ENCODE measurements around the gene KCNQ1. TPM values are rescaled to one million over a fixed set of nuclear protein-coding genes. Genes with fewer than 3 reads are reported as not detected.
A peak's percentile ranks its signal among the peaks of the same experiment; 100 is the strongest.

Gene KCNQ1
- total RNA-seq, 4 donors from 2014 or later: 0.89 to 2.2 (median 1.3) TPM

DNA sequence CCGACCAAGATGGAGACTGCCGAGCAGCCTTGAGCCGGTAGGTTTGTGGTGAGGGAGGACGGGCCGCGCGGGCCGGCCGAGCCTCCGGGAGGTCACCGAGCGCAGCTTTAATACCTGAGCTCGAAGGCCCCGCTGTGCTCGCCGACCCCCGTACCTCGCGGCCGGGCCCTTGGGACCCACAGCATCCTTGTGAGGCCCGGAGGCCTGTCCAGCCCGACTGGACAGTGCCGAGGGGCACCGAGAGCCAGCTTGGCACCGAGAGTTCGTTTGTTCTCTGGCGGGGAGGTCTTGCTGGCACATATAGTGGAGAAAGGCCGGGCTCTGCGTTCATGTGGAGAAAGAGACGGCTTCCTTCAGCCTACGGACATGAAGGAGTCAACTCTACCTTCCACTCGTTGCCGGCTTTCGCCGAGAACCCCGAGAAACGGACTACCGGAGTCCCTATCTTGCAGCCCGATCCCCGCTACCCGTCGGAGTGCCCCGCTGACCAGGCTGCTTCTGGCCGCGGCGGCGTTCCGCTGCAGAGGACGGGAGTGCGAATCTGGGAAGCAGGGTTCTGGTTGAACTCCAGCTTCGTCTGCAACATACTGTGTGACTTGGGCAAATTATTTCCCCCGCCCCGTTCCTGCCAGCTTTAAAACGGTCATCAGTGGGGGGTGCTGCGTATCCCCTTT, 43.9 kb upstream of the KCNQ1 start:
- Histone ChIP-seq H3K9me3 (no peaks in the 10 kb centered on the region), H3K4me1 (peaks cover 30% of the 10 kb centered on the region), H3K4me3 (peak overlapping the region; percentile 91), H3K27ac (peak overlapping the region; percentile 87), H3K36me3 (peaks cover 46% of the 10 kb centered on the region), H3K27me3 (no peaks in the 10 kb centered on the region)
- TF ChIP-seq POLR2A (IDR thresholded peaks at IDR 0.05) (peak in 1 of 2 donors; percentile 28), EP300 (IDR thresholded peaks at IDR 0.05) (no peak), POLR2AphosphoS5 (IDR thresholded peaks at IDR 0.05) (no peak)
- TF ChIP-seq, protein P1, sequence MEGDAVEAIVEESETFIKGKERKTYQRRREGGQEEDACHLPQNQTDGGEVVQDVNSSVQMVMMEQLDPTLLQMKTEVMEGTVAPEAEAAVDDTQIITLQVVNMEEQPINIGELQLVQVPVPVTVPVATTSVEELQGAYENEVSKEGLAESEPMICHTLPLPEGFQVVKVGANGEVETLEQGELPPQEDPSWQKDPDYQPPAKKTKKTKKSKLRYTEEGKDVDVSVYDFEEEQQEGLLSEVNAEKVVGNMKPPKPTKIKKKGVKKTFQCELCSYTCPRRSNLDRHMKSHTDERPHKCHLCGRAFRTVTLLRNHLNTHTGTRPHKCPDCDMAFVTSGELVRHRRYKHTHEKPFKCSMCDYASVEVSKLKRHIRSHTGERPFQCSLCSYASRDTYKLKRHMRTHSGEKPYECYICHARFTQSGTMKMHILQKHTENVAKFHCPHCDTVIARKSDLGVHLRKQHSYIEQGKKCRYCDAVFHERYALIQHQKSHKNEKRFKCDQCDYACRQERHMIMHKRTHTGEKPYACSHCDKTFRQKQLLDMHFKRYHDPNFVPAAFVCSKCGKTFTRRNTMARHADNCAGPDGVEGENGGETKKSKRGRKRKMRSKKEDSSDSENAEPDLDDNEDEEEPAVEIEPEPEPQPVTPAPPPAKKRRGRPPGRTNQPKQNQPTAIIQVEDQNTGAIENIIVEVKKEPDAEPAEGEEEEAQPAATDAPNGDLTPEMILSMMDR (IDR thresholded peaks at IDR 0.05): no peak
- DNase-seq (ENCODE audit: low spot score in 2 of 2): no peak
- WGBS: 7% methylated on average over 3 of the region's 55 CpGs

DNA sequence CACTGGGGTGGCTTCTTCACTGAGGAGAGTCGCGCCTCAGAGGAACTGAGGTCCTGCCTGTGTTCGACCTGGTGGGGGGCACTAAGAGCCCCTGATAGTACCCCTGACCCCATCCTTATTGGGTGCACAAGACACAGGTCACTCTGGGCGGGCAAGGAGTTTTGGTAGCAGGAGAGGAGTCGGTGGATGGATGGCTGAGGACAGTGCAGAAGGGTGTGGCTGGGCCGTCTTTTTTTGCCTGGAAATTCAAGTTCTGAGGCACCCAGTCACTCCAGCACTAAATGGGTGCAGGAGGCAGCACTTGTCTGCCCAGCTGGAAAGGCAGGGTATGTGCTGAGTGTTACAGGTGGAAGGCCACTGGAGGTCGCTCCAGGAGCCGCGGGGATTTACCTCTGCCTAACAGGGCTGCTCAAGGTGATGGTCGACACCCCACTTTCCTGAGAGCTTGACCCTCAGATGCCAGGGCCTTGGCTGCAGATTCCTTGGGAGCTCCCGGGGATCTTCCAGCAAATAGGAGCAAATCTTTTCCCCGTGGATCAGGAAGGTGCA, 43.3 kb upstream of the KCNQ1 start:
- no peaks in the 10 kb centered on the region for H3K27me3 ChIP-seq
- TF ChIP-seq EP300 (IDR thresholded peaks at IDR 0.05) (no peak), POLR2AphosphoS5 (IDR thresholded peaks at IDR 0.05) (no peak), POLR2A (IDR thresholded peaks at IDR 0.05) (no peak)
- TF ChIP-seq, protein P1 (IDR thresholded peaks at IDR 0.05): no peak
- H3K9me3 ChIP-seq: no peaks in the 10 kb centered on the region
- peaks cover 40% of the 10 kb centered on the region for H3K36me3 ChIP-seq
- H3K27ac ChIP-seq: no peak overlapping the region
- WGBS: 19% methylated on average over 9 of the region's 12 CpGs
- H3K4me1 ChIP-seq: peaks cover 30% of the 10 kb centered on the region
- DNase-seq (ENCODE audit: low spot score in 2 of 2): no peak
- peak overlapping the region; percentile 91 for H3K4me3 ChIP-seq

DNA sequence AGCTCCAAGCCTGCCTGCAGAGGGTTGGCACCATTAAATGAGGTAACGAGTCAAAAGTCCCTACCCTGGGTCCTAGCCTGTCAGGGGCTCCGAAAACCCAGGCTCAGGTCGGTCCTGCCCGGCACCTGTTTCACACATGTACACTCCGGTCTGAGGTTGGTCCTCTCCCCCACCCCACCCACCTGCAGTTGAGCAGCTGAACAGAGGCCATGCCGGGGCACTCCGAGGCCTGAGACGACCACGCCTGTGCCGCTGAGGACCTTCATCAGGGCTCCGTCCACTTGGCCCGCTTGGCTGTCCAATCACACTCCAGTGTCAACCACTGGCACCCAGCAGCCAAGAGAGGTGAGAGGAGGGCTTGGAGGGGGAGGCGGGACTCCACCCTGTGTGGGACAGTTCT, 42.7 kb upstream of the KCNQ1 start:
- DNase-seq (ENCODE audit: low spot score in 2 of 2): no peak
- H3K36me3 ChIP-seq: peaks cover 34% of the 10 kb centered on the region
- no peaks in the 10 kb centered on the region for H3K27me3 ChIP-seq
- WGBS: 74% methylated on average over 4 of the region's 13 CpGs
- H3K4me1 ChIP-seq: peaks cover 31% of the 10 kb centered on the region
- peak overlapping the region; percentile 91 for H3K4me3 ChIP-seq
- H3K27ac ChIP-seq: no peak overlapping the region
- TF ChIP-seq POLR2A (IDR thresholded peaks at IDR 0.05) (no peak), EP300 (IDR thresholded peaks at IDR 0.05) (no peak), POLR2AphosphoS5 (IDR thresholded peaks at IDR 0.05) (no peak)
- TF ChIP-seq, protein P1 (IDR thresholded peaks at IDR 0.05): no peak
- no peaks in the 10 kb centered on the region for H3K9me3 ChIP-seq

- no peaks in the 10 kb centered on the region for H3K27me3 ChIP-seq
- 87% methylated on average over 9 of the region's 31 CpGs for WGBS
- TF ChIP-seq, protein P1 (IDR thresholded peaks at IDR 0.05): no peak
- TF ChIP-seq POLR2A (IDR thresholded peaks at IDR 0.05): no peak
- TF ChIP-seq POLR2AphosphoS5 (IDR thresholded peaks at IDR 0.05): no peak
- no peak for TF ChIP-seq EP300 (IDR thresholded peaks at IDR 0.05)
- H3K9me3 ChIP-seq: no peaks in the 10 kb centered on the region
- no peak overlapping the region for H3K4me3 ChIP-seq
- peaks cover 32% of the 10 kb centered on the region for H3K4me1 ChIP-seq
- H3K27ac ChIP-seq: no peak overlapping the region
- no peak for DNase-seq (ENCODE audit: low spot score in 2 of 2)
- H3K36me3 ChIP-seq: peaks cover 27% of the 10 kb centered on the region
These were observed 41.7 kb upstream of the KCNQ1 start for GRCh38 chr11:2402890-2403645.

DNA sequence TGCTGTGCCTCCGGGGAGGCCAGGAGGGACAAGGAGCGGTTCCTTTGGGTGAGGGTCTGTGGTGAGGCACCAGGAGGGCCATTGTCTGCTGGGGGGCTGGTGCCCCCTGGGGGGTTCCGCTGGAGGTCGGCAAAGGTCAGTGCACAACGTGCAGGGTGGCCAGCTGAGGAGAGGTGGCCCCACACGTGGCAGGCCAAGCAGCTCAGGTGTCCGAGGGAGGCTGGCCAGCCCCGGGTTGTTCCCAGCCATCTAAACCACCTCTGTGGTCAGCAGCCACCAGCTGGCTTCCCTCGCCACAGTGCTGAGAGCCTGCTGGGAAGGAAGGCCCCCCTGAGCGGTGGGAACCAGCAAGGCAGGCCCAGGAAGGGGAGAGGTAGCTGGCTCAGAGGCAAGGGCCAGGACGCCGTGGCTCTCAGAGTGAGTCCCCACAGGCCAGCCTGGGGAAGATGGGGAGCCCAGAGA, 40.0 kb upstream of the KCNQ1 start:
- H3K27me3 ChIP-seq: peaks cover 4% of the 10 kb centered on the region
- WGBS: 65% methylated on average over 5 of the region's 12 CpGs
- H3K4me1 ChIP-seq: peaks cover 18% of the 10 kb centered on the region
- DNase-seq (ENCODE audit: low spot score in 2 of 2): no peak
- H3K27ac ChIP-seq: no peak overlapping the region
- no peaks in the 10 kb centered on the region for H3K9me3 ChIP-seq
- peaks cover 25% of the 10 kb centered on the region for H3K36me3 ChIP-seq
- TF ChIP-seq, protein P1 (IDR thresholded peaks at IDR 0.05): no peak
- TF ChIP-seq POLR2AphosphoS5 (IDR thresholded peaks at IDR 0.05): no peak
- TF ChIP-seq POLR2A (IDR thresholded peaks at IDR 0.05): no peak
- TF ChIP-seq EP300 (IDR thresholded peaks at IDR 0.05): no peak
- no peak overlapping the region for H3K4me3 ChIP-seq
